GM18861 (cell line): ENCODE measurements around the gene RRP8.

ENCODE experiments used
- ATAC-seq: cut with Tn5 transposase; IDR thresholded peaks from one replicate; pipeline ENCODE4 v1.9.1; 2021; ENCODE audit not compliant: unreplicated experiment

Gene RRP8

GRCh38 chr11:6570691-6571427, 32.6 kb downstream of the RRP8 start:
- ATAC-seq: no peak

- ATAC-seq: no peak
Measured at GRCh38 chr11:6569706-6570105, 33.7 kb downstream of the RRP8 start.

- ATAC-seq: no peak
Measured at GRCh38 chr11:6568191-6568918, 35.1 kb downstream of the RRP8 start.

- ATAC-seq: no peak
Measured at GRCh38 chr11:6567371-6567745, 36.1 kb downstream of the RRP8 start.

DNA sequence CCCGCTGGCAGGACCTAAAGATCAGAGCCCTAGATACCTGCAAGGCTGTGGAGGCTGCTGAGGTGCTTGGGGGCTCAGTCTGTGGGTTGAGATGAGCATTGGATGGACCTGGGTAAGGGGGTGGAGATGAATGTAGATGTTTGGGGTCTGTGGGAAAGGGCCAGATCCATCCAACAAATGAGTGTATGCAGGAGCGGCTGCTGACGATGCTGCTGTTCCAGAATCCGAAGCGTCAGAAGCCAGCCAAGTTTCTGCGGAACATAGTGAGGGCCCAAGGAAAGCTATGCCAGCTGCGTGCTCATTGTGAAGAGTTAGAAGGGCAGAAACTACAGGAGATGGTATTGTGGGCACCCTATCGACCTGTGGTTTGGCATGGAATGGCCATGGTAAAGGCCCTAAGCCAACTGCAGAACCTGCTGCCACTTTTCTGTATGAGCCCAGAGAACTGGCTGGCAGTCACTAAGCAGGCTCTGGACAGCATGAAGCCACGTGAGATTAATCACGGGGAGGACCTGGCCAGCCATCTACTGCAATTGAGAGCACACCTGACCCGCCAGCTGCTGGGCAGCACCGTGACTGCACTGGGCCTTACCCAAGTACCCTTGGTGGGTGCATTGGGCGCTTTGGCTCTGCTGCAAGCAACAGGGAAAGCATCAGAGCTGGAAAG, 36.6 kb downstream of the RRP8 start:
- no peak for ATAC-seq

DNA sequence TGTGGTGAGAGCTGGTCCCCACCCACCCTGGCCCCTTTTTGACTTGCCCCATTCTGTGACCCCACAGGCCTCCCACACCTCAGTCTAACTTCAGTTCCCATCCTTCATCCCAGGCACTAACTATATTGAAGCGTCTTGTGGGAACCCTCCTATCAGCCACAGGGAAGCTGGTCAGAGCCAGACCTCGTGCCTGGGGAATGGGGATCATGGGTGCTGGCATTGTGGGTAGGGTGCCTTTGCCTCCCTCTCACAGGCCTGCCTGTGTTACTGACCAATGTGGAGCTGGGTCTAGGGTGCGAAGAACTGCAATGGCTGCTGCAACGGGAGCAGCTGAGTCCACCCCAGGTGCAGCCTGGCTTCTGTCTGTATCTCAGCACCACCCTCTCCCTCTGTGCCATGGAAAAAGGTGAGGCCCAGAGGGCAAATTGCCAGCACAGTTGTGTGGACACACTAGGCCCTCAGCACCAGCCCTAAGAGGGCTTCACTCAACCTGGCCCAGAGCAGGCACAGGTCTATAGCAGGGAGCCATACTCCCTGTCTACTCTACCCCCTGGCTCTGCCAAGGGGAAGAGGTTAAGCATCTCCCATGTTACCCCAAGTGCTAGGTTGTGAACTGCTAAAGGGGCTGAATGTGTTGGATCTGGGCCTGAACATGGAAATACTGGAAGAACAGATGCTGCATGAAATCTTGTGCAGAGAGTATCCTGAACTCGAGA, 37.3 kb downstream of the RRP8 start:
- ATAC-seq: no peak

GRCh38 chr11:6565325-6565724, 38.1 kb downstream of the RRP8 start:
- ATAC-seq: no peak

DNA sequence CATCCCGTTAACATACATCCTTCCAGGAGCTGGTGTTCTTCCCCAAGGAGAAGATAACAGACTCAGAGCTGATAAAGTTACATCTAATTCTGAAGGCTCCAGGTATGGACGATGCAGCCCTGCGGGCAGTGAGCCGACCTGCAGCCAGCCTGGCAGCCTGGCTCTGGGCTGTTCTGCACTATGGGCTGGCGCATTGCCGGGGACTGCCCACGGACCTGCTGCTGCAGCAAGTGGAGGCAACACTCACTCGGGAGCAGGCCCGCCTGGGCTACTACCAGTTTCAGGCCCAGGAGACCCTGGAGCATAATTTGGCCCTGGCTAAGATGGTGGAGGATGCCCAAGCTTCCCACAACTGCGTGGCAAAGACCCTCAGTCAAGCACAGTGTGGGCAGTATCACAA, 39.7 kb downstream of the RRP8 start:
- no peak for ATAC-seq

DNA sequence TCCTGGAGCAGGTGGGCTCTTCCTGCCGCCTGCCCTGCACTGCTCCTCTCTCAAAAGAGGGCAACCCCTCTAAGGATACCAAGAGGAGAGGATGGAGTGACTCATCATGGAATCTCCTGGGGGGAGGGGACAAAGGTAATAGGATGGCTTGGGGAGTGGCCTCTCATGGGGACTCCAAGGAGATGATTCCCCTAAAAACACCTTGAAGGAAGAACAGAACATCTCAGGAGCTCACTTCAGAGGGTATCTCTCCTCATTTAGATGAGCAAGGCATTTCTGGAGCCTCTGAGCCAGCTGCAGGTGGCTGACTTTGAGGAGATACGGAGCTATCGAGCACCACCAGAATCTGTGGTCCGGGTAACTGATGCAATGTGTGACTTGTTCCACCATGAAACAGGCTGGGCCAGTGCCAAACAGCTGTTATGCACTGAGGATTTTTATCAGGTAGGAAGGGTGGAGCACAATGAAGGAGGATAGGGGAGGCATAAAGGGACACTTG, 40.2 kb downstream of the RRP8 start:
- no peak for ATAC-seq

GRCh38 chr11:6561288-6561687, 42.1 kb downstream of the RRP8 start:
- no peak for ATAC-seq

GRCh38 chr11:6559369-6559768, 44.0 kb downstream of the RRP8 start:
- no peak for ATAC-seq

DNA sequence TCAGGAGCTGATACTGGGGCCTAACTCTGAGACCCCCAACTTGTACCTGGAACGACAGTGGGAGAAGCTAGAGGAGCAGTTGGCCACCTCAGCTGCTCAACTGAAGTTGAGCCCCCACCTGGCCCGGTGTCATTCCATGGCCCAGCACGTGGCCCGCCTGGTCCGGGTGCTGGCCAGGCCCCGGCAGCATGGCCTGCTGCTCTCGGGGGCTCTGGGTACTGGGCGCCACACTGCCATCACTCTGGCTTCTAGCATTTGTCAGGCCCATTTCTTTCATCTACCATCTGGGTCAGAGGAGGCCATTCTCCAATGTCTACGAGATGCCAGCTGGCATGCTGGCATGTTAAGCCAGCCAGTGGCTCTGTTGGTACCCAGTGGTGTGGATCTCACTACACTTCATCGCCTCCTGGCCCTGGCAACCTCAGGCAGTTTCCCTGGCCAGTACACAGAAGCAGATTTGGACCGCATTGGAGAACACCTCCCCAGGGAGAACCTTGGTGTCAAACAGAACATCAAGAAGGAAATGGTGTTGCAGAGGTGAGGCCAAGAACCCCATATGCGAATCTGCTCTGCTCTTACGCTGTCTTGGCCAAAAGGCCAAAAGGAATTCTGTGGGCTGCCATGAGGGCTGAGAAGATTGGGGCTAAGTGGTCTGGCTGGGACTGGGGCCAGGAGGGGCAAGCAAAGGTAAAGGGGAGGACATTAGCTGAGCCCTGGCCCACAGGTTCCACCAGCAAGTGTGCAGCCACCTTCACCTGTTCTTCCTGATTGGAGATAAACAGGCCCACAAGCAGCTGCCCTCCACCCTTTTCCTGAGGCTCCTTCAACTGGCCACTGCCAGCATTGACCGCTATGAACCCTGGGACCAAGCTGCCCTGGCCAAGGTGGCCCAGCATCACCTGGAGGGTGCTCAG, 45.4 kb downstream of the RRP8 start:
- ATAC-seq: no peak

- ATAC-seq: no peak
Measured at GRCh38 chr11:6557063-6557462, 46.4 kb downstream of the RRP8 start.

GRCh38 chr11:6556139-6556949, 47.1 kb downstream of the RRP8 start:
- ATAC-seq: no peak

GRCh38 chr11:6554828-6555706, 48.3 kb downstream of the RRP8 start:
- no peak for ATAC-seq

DNA sequence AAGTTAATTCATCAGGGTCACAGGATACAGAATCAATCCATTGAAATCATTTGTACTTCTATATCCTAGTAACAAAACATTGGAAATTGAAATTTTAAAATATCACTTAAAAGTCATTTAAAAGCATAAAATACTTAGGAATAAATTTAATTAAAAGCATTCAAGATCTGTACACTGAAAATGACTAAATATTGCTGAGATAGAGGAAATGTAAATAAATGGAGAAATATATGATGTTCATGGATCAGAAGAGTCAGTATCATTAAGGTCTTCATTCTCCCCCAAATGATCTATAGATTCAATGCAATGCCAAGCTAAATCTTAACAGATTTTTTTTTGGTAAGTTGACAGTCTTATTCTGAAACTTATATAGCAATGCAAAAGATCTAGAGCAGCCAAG, 49.8 kb downstream of the RRP8 start:
- ATAC-seq: no peak

- ATAC-seq: no peak
Measured at GRCh38 chr11:6548641-6549040, 54.8 kb downstream of the RRP8 start.

- ATAC-seq: no peak
Measured at GRCh38 chr11:6548121-6548520, 55.3 kb downstream of the RRP8 start.
